Brain pericyte (primary cell): ENCODE data around the gene IFNA4.
"Not testable (repeated sequence)": the region's sequence is repeated elsewhere in the genome, so short reads cannot be mapped to it uniquely, and the experiment has no call there.

ENCODE experiments used
- DNase-seq: peaks from one replicate; pipeline ENCODE4 v3.0.0-alpha.2; 2012; ENCODE audit warnings: low read depth, low spot score

Gene IFNA4

DNA sequence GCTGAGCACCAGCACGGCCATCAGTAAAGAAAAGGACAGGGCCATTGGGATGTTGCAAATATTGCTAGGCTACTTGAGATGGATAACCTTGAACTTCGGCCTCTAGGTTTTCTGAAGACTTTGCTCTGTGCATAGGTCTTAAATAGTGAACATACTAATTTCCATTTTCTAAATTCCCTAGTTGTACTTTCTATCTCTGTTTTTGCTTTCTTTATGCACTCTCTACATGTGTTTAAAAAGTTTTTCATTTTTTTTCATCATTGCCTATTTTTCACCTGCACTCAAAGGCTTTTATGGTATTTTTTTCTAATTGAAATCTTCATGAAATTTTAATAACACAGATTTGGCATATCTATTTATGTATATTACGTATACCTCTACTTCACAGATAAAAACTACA, at the start of gene IFNA4:
TSS of gene IFNA4 (minus strand) at position 101 of the 400 bp plus-strand sequence. CDS start at position 45, 56 bp downstream.
- not testable (repeated sequence) for DNase-seq

DNA sequence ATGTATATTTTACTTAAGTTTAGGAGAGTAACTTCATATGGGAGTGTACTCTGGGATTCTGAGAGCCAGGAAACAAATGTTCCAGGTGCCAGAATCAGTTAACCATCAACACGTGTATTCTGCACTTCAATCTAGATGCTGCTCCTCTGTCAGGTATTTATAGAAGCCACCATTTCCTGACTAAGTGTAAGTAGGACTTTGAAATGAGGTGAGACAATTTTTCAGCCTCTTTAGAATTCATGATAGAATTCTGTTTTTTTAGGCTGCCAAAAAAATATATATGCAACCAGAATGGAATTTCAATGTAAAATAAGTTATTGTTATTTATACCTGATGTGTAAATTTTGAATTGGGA, 49.0 kb upstream of the IFNA4 start:
- not testable (repeated sequence) for DNase-seq

DNA sequence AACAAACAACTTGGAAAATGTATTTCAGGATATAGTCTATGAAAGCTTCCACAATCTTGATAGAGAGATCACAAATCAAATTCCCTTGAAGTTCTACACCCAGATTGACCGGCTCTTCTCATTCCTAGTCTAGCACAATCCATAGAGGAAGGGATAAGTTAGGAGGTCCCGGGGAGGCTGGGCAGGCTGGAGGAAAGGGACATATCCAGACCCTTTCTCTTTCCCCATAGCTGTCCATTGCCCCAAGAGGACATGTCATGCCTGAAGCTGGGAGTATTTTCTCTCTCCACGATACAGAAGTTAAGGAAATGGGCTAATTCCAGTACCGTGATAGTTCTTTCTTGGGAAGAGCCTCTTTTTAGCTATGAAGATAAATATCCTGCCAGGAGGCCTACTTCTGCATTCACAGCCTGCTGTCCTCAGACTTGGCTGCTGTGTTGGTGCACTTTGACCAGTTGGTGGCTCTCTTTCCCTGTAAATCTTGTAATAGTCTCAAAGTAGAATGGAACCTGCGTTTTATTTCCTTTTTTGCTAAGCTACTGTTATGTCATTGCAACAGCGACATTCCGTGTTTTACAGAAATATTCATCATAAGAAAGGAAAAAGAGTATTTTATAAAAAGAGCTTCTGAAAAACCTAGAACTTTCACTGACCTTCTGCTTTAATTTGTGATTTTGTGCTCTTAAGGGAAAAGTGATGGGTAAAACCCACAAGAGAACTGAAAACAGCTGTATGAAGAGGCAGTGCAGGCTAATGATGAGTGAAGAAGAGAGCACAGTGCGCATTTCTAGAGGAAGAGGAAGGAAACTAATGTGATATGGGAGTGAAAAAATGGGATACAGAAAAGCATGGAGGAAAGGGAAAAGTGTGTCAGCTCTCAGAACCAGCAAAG, 48.3 kb upstream of the IFNA4 start:
- not testable (repeated sequence) for DNase-seq

DNA sequence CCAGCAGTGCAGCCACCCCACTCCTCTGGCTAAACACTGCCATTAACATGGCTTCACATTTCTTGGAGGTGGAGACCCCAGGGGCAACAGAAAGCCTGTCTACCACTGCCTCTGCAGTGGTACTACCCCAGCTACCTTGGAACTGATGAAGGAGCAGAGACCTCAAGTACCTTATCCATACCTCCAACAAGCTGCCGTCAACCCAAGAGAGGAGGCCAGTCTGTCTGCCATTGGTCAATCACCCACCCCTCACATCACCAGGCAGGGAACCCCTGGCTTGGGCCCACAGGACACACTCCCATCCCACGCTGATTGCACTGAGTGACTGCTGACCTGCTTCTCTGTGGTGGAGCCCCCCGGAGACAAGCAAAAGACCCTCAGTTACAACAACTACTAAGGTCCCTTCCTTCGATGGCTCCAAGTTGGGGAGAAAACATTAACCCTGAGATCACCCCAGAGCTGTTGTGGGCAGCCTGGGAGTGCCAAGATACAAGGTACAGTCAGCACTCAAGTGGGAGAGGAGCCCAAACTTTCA, 46.8 kb upstream of the IFNA4 start:
- no peak for DNase-seq

DNA sequence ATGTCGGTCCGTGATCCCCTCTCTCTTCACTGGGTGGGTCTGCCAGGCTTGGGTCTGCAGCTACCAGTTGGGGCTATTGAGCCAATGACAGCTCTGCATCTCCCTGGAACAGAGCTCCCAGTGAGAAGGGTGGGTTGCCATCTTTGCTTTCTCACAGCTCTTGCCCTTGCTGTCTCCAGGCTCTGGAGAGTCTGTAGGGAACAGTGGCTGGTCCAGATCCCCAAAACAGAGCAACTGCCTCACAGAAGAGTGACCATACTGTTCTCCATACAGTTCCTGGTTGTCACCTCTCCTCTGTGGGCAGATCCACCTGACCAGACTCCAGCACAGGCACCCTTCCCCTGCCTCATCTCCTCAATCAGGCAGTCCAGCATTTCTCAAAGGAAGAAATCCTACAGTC, 45.9 kb upstream of the IFNA4 start:
- no peak for DNase-seq

DNA sequence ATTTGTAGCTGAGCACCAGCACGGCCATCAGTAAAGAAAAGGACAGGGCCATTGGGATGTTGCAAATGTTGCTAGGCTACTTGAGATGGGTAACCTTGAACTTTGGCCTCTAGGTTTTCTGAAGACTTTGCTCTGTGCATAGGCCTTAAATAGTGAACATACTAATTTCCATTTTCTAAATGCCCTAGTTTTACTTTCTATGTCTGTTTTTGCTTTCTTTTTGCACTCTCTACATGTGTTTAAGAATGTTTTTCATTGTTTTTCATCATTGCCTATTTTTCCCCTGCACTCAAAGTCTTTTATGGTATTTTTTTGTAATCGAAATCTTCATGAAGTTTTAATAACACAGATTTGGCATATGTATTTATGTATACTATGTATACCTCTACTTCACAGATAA, 40.7 kb upstream of the IFNA4 start, which contains the start of gene IFNA17:
TSS of gene IFNA17 (minus strand) at position 101 of the 400 bp plus-strand sequence. CDS start at position 52, 49 bp downstream.
- DNase-seq: no peak

DNA sequence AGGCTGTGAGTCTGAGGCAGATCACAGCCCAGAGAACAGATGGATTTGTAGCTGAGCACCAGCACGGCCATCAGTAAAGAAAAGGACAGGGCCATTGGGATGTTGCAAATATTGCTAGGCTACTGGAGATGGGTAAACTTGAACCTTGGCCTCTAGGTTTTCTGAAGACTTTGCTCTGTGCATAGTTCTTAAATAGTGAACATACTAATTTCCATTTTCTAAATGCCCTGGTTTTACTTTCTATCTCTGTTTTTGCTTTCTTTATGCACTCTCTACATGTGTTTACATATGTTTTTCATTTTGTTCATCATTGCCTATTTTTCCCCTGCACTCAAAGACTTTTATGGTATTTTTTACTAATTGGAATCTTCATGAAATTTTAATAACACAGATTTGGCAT, 29.8 kb upstream of the IFNA4 start, which contains the start of gene IFNA16:
TSS of gene IFNA16 (minus strand) at position 101 of the 400 bp plus-strand sequence. CDS start at position 95, 6 bp downstream.
- DNase-seq: not testable (repeated sequence)

DNA sequence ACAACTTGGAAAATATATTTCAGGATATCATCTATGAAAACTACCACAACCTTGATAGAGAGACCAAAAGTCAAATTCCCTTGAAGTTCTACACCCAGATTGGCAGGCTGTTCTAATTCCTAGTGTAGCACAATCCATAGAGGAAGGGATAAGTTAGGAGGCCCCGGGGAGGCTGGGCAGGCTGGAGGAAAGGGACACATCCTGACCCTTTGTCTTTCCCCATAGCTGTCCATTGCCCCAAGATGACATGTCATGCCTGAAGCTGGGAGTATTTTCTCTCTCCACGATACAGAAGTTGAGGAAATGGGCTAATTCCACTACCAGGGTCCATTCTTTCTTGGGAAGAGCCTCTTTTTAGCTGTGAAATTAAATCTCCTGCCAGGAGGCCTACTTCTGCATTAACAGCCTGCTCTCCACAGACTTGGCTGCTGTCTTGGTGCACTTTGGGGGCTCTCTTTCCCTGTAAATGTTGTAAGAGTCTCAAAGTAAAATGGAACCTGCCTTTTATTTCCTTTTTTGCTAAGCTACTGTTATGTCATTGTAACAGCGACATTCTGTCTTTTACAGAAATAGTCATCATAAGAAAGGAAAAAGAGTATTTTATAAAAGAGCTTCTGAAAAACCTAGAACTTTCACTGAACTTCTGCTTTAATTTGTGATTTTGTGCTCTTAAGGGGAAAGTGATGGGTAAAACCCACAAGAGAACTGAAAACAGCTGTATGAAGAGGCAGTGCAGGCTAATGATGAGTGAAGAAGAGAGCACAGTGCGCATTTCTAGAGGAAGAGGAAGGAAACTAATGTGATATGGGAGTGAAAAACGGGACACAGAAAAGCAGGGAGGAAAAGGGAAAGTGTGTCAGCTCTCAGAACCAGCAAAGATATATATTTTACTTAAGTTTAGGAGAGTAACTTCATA, 26.3 kb upstream of the IFNA4 start:
- DNase-seq: not testable (repeated sequence)

DNA sequence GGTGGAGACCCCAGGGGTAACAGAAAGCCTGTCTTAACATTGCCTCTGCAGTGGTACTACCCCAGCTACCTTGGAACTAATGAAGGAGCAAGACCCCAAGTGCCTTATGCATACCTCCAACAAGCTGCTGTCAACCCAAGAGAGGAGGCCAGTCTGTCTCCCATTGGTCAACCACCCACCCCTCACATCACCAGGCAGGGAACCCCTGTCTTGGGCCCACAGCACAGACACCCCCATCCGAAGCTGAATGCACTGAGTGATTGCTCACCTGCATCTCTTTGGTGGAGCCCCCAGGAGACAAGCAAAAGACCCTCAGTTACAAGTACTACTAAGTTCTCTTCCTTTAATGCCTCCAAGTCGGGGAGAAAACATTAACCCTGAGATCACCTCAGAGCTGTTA, 24.8 kb upstream of the IFNA4 start:
- DNase-seq: not testable (repeated sequence)

DNA sequence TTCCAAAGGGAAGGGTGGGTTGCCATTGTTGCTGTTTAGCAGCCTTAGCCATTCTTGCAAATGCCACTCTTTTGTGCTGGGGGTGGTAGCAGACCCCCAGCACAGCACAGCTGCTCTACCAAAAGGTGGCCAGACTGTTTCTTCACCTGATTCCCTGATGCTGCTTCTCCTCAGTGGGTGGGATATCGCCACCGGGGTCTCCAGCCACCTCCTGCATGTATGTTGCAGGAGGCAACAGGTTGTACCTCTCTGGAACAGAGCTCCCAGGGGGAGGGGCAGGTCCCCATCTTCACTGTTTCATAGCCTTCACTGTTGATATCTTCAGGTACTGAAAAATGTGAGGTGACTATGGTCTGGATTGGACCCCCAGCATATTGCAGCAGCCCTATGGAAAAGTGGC, 23.4 kb upstream of the IFNA4 start:
- DNase-seq: not testable (repeated sequence)

DNA sequence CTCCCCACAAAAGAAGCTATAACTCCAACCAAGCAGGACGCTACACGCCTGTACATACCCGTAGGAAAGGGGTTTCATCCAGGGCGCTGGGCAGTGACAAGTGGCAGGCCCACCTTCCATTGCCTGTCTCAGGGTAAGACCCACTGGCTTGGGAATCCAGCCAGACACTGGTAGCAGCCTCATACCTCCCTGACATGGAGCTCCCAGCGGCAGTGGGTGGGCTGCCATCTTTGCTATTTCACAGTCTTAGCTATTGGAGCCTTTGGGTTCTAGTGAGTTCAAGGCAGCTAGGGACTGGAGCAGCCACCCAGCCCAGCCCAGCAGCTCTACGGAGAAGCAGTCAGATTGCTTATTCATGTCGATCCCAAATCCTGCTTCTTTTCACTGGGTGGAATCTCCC, 22.9 kb upstream of the IFNA4 start:
- DNase-seq: no peak

DNA sequence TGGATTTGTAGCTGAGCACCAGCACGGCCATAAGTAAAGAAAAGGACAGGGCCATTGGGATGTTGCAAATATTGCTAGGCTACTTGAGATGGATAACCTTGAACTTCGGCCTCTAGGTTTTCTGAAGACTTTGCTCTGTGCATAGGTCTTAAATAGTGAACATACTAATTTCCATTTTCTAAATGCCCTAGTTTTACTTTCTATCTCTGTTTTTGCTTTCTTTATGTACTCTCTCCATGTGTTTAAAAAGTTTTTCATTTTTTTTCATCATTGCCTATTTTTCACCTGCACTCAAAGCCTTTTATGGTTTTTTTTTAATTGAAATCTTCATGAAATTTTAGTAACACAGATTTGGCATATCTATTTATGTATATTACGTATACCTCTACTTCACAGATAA, 19.7 kb upstream of the IFNA4 start, which contains the start of gene IFNA10:
TSS of gene IFNA10 (minus strand) at position 101 of the 400 bp plus-strand sequence. CDS start at position 55, 46 bp downstream.
- DNase-seq: not testable (repeated sequence)

DNA sequence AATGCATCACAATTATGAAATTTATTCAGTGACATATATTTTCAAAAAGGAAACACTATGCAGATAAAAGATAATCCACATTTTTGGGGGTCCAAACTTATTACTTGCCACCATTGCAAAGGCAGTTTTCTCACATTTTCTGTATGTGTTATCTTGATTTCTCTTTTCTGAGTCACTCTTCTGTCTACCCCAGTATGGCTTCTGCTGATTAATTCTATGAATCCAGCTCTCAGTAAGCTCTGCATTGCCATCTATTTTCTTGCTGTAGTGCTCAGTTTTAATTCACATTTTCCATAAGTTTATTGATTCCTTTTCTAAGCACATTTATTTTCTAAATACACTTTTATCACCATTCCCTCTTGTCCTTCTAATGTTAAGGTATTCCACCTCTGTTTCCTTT, 17.8 kb upstream of the IFNA4 start:
- DNase-seq: no peak

DNA sequence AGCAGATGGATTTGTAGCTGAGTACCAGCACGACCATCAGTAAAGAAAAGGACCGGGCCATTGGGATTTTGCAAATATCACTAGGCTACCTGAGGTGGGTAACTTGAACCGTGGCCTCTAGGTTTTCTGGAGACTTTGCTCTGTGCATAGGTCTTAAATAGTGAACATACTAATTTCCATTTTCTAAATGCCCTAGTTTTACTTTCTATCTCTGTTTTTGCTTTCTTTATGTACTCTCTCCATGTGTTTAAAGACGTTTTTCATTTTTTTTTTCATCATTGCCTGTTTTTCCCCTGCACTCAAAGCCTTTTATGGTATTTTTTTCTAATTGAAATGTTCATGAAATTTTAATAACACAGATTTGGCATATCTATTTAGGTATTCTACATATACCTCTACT, 14.7 kb upstream of the IFNA4 start, which contains the start of gene IFNA7:
TSS of gene IFNA7 (minus strand) at position 101 of the 400 bp plus-strand sequence. CDS start at position 61, 40 bp downstream.
- not testable (repeated sequence) for DNase-seq

DNA sequence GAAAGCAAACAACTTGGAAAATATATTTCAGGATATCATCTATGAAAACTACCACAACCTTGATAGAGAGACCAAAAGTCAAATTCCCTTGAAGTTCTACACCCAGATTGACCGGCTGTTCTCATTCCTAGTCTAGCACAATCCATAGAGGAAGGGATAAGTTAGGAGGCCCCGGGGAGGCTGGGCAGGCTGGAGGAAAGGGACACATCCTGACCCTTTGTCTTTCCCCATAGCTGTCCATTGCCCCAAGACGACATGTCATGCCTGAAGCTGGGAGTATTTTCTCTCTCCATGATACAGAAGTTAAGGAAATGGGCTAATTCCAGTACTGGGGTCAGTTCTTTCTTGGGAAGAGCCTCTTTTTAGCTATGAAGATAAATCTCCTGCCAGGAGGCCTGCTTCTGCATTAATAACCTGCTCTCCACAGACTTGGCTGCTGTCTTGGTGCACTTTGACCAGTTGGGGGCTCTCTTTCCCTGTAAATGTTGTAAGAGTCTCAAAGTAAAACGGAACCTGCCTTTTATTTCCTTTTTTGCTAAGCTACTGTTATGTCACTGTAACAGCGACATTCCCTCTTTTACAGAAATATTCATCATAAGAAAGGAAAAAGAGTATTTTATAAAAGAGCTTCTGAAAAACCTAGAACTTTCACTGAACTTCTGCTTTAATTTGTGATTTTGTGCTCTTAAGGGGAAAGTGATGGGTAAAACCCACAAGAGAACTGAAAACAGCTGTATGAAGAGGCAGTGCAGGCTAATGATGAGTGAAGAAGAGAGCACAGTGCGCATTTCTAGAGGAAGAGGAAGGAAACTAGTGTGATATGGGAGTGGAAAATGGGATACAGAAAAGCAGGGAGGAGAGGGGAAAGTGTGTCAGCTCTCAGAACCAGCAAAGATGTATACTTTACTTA, 7.7 kb upstream of the IFNA4 start:
- DNase-seq: not testable (repeated sequence)

DNA sequence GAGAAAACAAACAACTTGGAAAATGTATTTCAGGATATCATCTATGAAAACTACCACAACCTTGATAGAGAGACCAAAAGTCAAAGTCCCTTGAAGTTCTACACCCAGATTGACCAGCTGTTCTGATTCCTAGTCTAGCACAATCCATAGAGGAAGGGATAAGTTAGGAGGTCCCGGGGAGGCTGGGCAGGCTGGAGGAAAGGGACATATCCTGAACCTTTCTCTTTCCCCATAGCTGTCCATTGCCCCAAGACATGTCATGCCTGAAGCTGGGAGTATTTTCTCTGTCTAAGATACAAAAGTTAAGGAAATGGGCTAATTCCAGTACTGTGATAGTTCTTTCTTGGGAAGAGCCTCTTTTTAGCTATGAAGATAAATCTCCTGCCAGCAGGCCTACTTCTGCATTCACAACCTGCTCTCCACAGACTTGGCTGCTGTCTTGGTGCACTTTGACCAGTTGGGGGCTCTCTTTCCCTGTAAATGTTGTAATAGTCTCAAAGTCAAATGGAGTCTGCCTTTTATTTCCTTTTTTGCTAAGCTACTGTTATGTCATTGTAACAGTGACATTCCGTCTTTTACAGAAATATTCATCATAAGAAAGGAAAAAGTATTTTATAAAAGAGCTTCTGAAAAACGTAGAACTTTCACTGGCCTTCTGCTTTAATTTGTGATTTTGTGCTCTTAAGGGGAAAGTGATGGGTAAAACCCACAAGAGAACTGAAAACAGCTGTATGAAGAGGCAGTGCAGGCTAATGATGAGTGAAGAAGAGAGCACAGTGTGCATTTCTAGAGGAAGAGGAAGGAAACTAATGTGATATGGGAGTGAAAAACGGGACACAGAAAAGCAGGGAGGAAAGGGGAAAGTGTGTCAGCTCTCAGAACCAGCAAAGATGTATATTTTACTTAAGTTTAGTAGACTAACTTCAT, 4.3 kb downstream of the IFNA4 start:
- not testable (repeated sequence) for DNase-seq

DNA sequence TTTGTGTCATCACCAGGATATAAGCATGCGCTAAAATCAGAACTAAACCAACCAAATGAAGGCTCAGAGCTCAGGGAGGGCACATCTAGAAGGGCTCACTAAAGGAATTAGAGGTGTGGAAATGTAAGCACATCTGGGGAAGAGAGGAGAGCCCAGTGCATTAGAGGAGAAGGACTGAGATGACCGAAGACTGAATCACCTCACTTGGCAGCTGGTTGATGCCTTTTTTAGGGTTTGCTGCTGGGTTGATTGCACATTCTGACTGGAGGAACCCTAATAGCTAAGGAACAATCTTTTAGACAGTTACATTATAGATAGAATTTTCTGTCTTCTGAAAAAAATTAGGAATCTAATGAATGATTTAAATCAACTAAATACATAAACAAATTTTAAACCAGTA, 12.7 kb downstream of the IFNA4 start:
- no peak for DNase-seq

DNA sequence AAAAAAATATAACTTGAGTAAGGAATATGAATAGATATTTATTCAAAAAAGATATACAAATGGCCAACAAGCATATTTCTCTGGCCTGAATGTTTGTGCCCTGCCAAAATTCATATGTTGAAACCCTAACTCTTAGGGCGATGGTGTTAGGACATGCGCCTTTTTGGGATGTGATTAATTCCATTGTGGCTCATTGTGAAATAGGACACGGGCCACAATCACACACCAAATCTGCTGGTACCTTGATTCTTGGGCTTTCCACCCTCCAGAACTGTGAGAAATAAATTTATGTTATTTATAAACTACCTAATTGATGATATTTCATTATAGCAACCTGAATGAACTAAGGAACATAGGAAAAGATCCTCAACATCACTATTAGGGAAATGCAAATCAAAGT, 15.2 kb downstream of the IFNA4 start:
- no peak for DNase-seq

DNA sequence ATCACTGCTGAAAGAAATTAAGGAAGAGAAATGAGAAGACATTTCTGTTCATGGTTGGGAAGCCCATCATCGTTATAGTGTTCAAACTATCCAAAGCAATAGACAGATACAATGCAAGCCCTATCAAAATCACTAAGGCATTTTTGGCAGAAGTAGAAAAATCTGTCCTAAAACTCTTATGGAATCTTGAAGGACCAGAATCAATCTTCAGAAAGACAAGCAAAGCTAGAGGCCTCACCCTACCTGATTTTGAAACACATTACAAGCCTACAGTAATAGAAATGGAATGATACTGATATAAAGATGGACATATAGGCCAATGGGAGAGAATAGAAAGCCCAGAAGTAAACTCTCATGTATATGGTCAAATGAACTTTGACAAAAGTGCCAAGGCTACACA, 16.0 kb downstream of the IFNA4 start:
- DNase-seq: no peak
